PC-9 (cell line): Measurements from ENCODE around the gene ANKRD44. TPM values are rescaled to one million over a fixed set of nuclear protein-coding genes. Genes with fewer than 3 reads are reported as not detected.

ENCODE experiments used
- BruUV-seq: library from RNA; stranded (reverse); fragments of 400-500 nt; replicated peaks from 2 replicates; lab custom pipeline; 2021; lab: Mats Ljungman, UMichigan
- CTCF ChIA-PET: fragments of 300-600 bp; sonication (Branson Sonifier 250); formaldehyde crosslinking; loops from one replicate; lab custom pipeline; 2022; ENCODE audit warnings: antibody characterized with exemption; lab: Charles Lee
- POLR2A ChIA-PET: fragments of 300-600 bp; sonication (Branson Sonifier 250); formaldehyde crosslinking; loops from one replicate; lab custom pipeline; 2022; ENCODE audit warnings: antibody characterized with exemption; ENCODE audit not compliant: unreplicated experiment; lab: Charles Lee
- DNase-seq, 2 experiments: peaks; one replicate each; pipeline versions ENCODE4 v3.0.0 to v3.0.0-alpha.2; 2015 to 2022; ENCODE audit warnings: mixed read lengths in 1 of 2
- H2AFZ ChIP-seq: fragments of 200-600 bp; sonication (generic); 2 replicates; pipeline ENCODE4 v1.8.1; 2017; ENCODE audit warnings: antibody characterized with exemption
- H3F3A ChIP-seq: fragments of 200-600 bp; sonication (generic); 2 replicates; pipeline ENCODE4 v1.8.1; 2017; ENCODE audit warnings: antibody characterized with exemption, mild to moderate bottlenecking, low read depth; ENCODE audit not compliant: insufficient read depth
- H3K27ac ChIP-seq: fragments of 200-600 bp; sonication (generic); 2 replicates; pipeline ENCODE4 v1.6.1; 2016; ENCODE audit warnings: mixed run types
- H3K27me3 ChIP-seq: fragments of 200-600 bp; sonication (generic); 2 replicates; pipeline ENCODE4 v1.6.1; 2016; ENCODE audit warnings: low read depth, mixed run types; ENCODE audit not compliant: insufficient read depth
- H3K36me3 ChIP-seq: fragments of 200-600 bp; sonication (generic); 2 replicates; pipeline ENCODE4 v1.6.1; 2016; ENCODE audit warnings: low read depth, mixed run types
- H3K4me1 ChIP-seq: fragments of 200-600 bp; sonication (generic); replicated peaks from 2 replicates; pipeline ENCODE4 v1.6.1; 2016; ENCODE audit warnings: mixed run types; ENCODE audit not compliant: insufficient read depth
- H3K4me2 ChIP-seq: fragments of 200-600 bp; sonication (generic); 2 replicates; pipeline ENCODE4 v1.6.1; 2017; ENCODE audit warnings: mixed run types
- H3K4me3 ChIP-seq: fragments of 200-600 bp; sonication (generic); 2 replicates; pipeline ENCODE4 v1.6.1; 2016; ENCODE audit warnings: mixed run types
- H3K79me2 ChIP-seq: fragments of 200-600 bp; sonication (generic); 2 replicates; pipeline ENCODE4 v1.6.1; 2017; ENCODE audit warnings: low read depth, mixed run types
- H3K9me2 ChIP-seq: fragments of 200-600 bp; sonication (generic); 2 replicates; pipeline ENCODE4 v1.8.1; 2017; ENCODE audit warnings: mild to moderate bottlenecking; ENCODE audit not compliant: insufficient read depth
- H3K9me3 ChIP-seq: fragments of 200-600 bp; sonication (generic); 2 replicates; pipeline ENCODE4 v1.8.1; 2016; ENCODE audit warnings: low read depth; ENCODE audit not compliant: insufficient read depth
- H4K20me1 ChIP-seq: fragments of 200-600 bp; sonication (generic); 2 replicates; pipeline ENCODE4 v1.8.1; 2017; ENCODE audit not compliant: insufficient read depth
- CTCF ChIP-seq: fragments of 200-600 bp; sonication (generic); conservative IDR thresholded peaks from 2 replicates; pipeline ENCODE4 v1.6.1; 2017; ENCODE audit warnings: mixed run types, antibody characterized with exemption, mild to moderate bottlenecking, moderate library complexity
- EZH2 ChIP-seq: fragments of 200-600 bp; sonication (generic); IDR thresholded peaks from 2 replicates; pipeline ENCODE4 v1.8.0; 2017; ENCODE audit warnings: antibody characterized with exemption, low read depth
- intact Hi-C: fragments of 100-400 bp; cut with micrococcal nuclease; formaldehyde crosslinking; loops from one replicate; pipeline ENCODE4 v1.10.0; 2022; ENCODE audit not compliant: unreplicated experiment
- total RNA-seq: library from RNA; stranded (reverse); gene quantifications from 2 replicates; pipeline ENCODE4 v1.2.3, GENCODE V29; 2021

ANKRD44 gene
- total RNA-seq, 1 experiment from 2014 or later = 3.4 TPM

- H3K4me1 ChIP-seq = peaks cover 10% of the 10 kb centered on the region
- no peaks in the 10 kb centered on the region for H3K36me3 ChIP-seq
- H3K79me2 ChIP-seq = no peaks in the 10 kb centered on the region
- H3K4me2 ChIP-seq = no peak overlapping the region
- no peak overlapping the region for H3K27ac ChIP-seq
- DNase-seq = no peak
- TF ChIP-seq CTCF (no peak), EZH2 (no peak)
- POLR2A ChIA-PET = no interaction called here
- H3K27me3 ChIP-seq = no peaks in the 10 kb centered on the region
- intact Hi-C loops = no loop called here
- H3K9me2 ChIP-seq = no peaks in the 10 kb centered on the region
- H3K4me3 ChIP-seq = no peak overlapping the region
- H3F3A ChIP-seq = no peaks in the 10 kb centered on the region
- no TSS peak for BruUV-seq
- H2AFZ ChIP-seq = no peak overlapping the region
- CTCF ChIA-PET = interaction anchor here (0.6 kb wide), 1 partner anchor 108 kb away, joined by 3 read pairs; no protein-coding TSS in a partner anchor
- H3K9me3 ChIP-seq = no peaks in the 10 kb centered on the region
- H4K20me1 ChIP-seq = no peaks in the 10 kb centered on the region
Observed at GRCh38 chr2:196994764-196995163, 315.8 kb downstream of the ANKRD44 start.

GRCh38 chr2:196993617-196994016 is 317.0 kb downstream of the ANKRD44 start:
- no peaks in the 10 kb centered on the region for H3K9me2 ChIP-seq
- no peaks in the 10 kb centered on the region for H3K27me3 ChIP-seq
- H4K20me1 ChIP-seq = no peaks in the 10 kb centered on the region
- TF ChIP-seq EZH2 = no peak
- no peak for TF ChIP-seq CTCF
- no peaks in the 10 kb centered on the region for H3F3A ChIP-seq
- H3K9me3 ChIP-seq = no peaks in the 10 kb centered on the region
- no peak overlapping the region for H3K4me3 ChIP-seq
- peaks cover 13% of the 10 kb centered on the region for H3K4me1 ChIP-seq
- no peak for DNase-seq
- intact Hi-C loops = no loop called here
- no peak overlapping the region for H3K27ac ChIP-seq
- H3K36me3 ChIP-seq = no peaks in the 10 kb centered on the region
- no peak overlapping the region for H2AFZ ChIP-seq
- BruUV-seq = no TSS peak
- H3K79me2 ChIP-seq = no peaks in the 10 kb centered on the region
- ChIA-PET CTCF (interaction anchor here (0.7 kb wide), 1 partner anchor 111 kb away, joined by 3 read pairs; no protein-coding TSS in a partner anchor), POLR2A (no interaction called here)
- H3K4me2 ChIP-seq = no peak overlapping the region

GRCh38 chr2:196992466-196992865 is 318.1 kb downstream of the ANKRD44 start:
- Histone ChIP-seq H3K36me3 (no peaks in the 10 kb centered on the region), H3K4me3 (no peak overlapping the region), H3K4me1 (peaks cover 22% of the 10 kb centered on the region), H2AFZ (no peak overlapping the region), H3F3A (peaks cover 8% of the 10 kb centered on the region), H3K27me3 (no peaks in the 10 kb centered on the region), H3K27ac (0 out of 2 replicates have a peak overlapping the region, but pooled peaks have one; percentile 29), H3K4me2 (no peak overlapping the region), H3K79me2 (no peaks in the 10 kb centered on the region), H3K9me2 (no peaks in the 10 kb centered on the region), H3K9me3 (no peaks in the 10 kb centered on the region), H4K20me1 (no peaks in the 10 kb centered on the region)
- ChIA-PET CTCF (no interaction called here), POLR2A (no interaction called here)
- TF ChIP-seq CTCF (no peak), EZH2 (no peak)
- DNase-seq = no peak
- BruUV-seq = no TSS peak
- intact Hi-C loops = no loop called here
